ENCODE measurements around the gene HSPG2. TPM values are rescaled to one million over a fixed set of nuclear protein-coding genes. Genes with fewer than 3 reads are reported as not detected.

The HSPG2 gene
- total and polyA plus RNA-seq, 2 of the 8 experiments (the other 6 are each of a cell fraction or from before 2014, with no cell fraction given): 17.8 to 111 TPM

GRCh38 chr1:21899987-21900386, 37.1 kb downstream of the HSPG2 start:
- CTCF ChIA-PET (ENCODE audit: partially characterized antibody): interaction anchor here (0.6 to 2.3 kb wide), 5 partner anchors 10 to 458 kb away, joined by 3 to 12 read pairs (median 3); no protein-coding TSS in a partner anchor
- POLR2A ChIA-PET (ENCODE audit: partially characterized antibody): interaction anchor here (1.5 kb wide), 2 partner anchors 10 to 15 kb away, joined by 4 to 5 read pairs; no protein-coding TSS in a partner anchor
- Histone ChIP-seq H3K56ac (replicated peaks; ENCODE audit: insufficient read length, low read depth, low read length) (no peak overlapping the region), H3K14ac (ENCODE audit: insufficient read length) (no peak overlapping the region), H2AFZ (ENCODE audit: low read length) (no peak overlapping the region), H3K9ac (replicated peaks in 1 of 4; ENCODE audit: extremely low read depth in 1 of 4, low read depth in 3 of 4, low read length in 3 of 4) (no peak overlapping the region), H4K8ac (ENCODE audit: extremely low read depth, insufficient read depth, low read length) (no peak overlapping the region), H2AK5ac (ENCODE audit: low read depth, low read length) (no peak overlapping the region), H3K36me3 (ENCODE audit: control insufficient read depth in 2 of 4, insufficient read depth in 4 of 4, low read length in 3 of 4) (peaks cover 0 to 7% (median 7%) of the 10 kb centered on the region in 4 experiments; a peak in 6 of 8 replicates), H3K4me2 (ENCODE audit: insufficient read depth in 1 of 2, low read depth in 2 of 2, low read length in 2 of 2) (no peak overlapping the region), H3K4ac (replicated peaks; ENCODE audit: insufficient read length, low read depth, low read length) (no peak overlapping the region), H2BK5ac (ENCODE audit: low read depth, low read length) (no peak overlapping the region), H3K27ac (ENCODE audit: low read depth, low read length) (no peak overlapping the region), H2BK120ac (replicated peaks; ENCODE audit: low read depth, low read length) (no peak overlapping the region), H3K23me2 (ENCODE audit: low read depth, low read length) (peaks cover under 1% of the 10 kb centered on the region), H4K5ac (ENCODE audit: insufficient read length, low read depth, low read length) (no peak overlapping the region), H3K4me3 (ENCODE audit: extremely low read depth in 1 of 4, insufficient read depth in 2 of 4, low read depth in 3 of 4, low read length in 4 of 4) (no peak overlapping the region), H2BK15ac (ENCODE audit: low read length) (no peak overlapping the region), H4K20me1 (replicated peaks in 1 of 2; ENCODE audit: control insufficient read depth in 1 of 2, insufficient read depth in 2 of 2, low read length in 2 of 2) (peaks cover 1 to 10% of the 10 kb centered on the region in 2 experiments), H3K9me3 (ENCODE audit: insufficient read depth in 2 of 2, low read depth in 1 of 2, low read length in 1 of 2) (no peaks in the 10 kb centered on the region), H3K79me2 (ENCODE audit: control insufficient read depth in 1 of 2, insufficient read depth in 2 of 2, low read length in 2 of 2) (no peaks in the 10 kb centered on the region; a peak in 2 of 4 replicates), H3K18ac (ENCODE audit: extremely low read depth, low read length) (no peak overlapping the region), H3K23ac (ENCODE audit: insufficient read length) (no peak overlapping the region), H2BK12ac (ENCODE audit: low read depth, low read length) (no peak overlapping the region), H4K91ac (replicated peaks; ENCODE audit: insufficient read length, low read length) (no peak overlapping the region), H3K4me1 (replicated peaks in 1 of 4; ENCODE audit: control insufficient read depth in 3 of 4, insufficient read depth in 4 of 4, low read length in 3 of 4) (peaks cover 0 to 14% (median 7%) of the 10 kb centered on the region in 4 experiments; a peak in 3 of 7 replicates), H2BK20ac (ENCODE audit: low read length) (no peak overlapping the region), H3K79me1 (ENCODE audit: low read depth, low read length) (no peaks in the 10 kb centered on the region; the same call in 1 of the 2 replicates), H3K27me3 (replicated peaks in 1 of 4; ENCODE audit: control insufficient read depth in 3 of 4, extremely low read depth in 1 of 4, insufficient read depth in 3 of 4, low read length in 3 of 4) (no peaks in the 10 kb centered on the region)
- 93% methylated on average over 8 of the region's 8 CpGs; no CpG with 5 or more reads in 1 of the 2 experiments for WGBS, 2 experiments (ENCODE audit: extremely low coverage in 1 of 2, insufficient coverage in 1 of 2, insufficient read length in 1 of 2, insufficient replicate concordance in 2 of 2, low coverage in 1 of 2, low lambda C conversion rate in 2 of 2, missing lambda C conversion rate in 1 of 2)
- no peak for DNase-seq (ENCODE audit: low read depth in 1 of 2, low spot score in 2 of 2)
- no peak for FAIRE-seq
- no peak for TF ChIP-seq EGR1 (IDR thresholded peaks at IDR 0.05; ENCODE audit: borderline replicate concordance, low read depth, low read length)
- TF ChIP-seq GABPA (IDR thresholded peaks at IDR 0.05; ENCODE audit: borderline replicate concordance, insufficient read depth, low read length): no peak
- no peak for TF ChIP-seq CBX5 (IDR thresholded peaks at IDR 0.05; ENCODE audit: low read depth, low read length)
- TF ChIP-seq POLR2A (IDR thresholded peaks at IDR 0.05; ENCODE audit: control extremely low read depth in 1 of 2, low read depth in 2 of 2, low read length in 2 of 2): no peak
- TF ChIP-seq ATF2 (IDR thresholded peaks at IDR 0.05; ENCODE audit: low read length): no peak
- TF ChIP-seq CTBP2 (IDR thresholded peaks at IDR 0.05; ENCODE audit: borderline replicate concordance, insufficient read depth, insufficient read length, low read length): no peak
- no peak for TF ChIP-seq YY1 (IDR thresholded peaks at IDR 0.05; ENCODE audit: low read depth, low read length)
- TF ChIP-seq NANOG (IDR thresholded peaks at IDR 0.05; ENCODE audit: insufficient read depth, low read depth, low read length, poor library complexity, severe bottlenecking): no peak
- no peak for TF ChIP-seq RAD21 (IDR thresholded peaks at IDR 0.05 in 1 of 2, conservative IDR thresholded peaks at IDR 0.05 in 1 of 2; ENCODE audit: low read depth in 2 of 2, low read length in 2 of 2)
- TF ChIP-seq CEBPB (IDR thresholded peaks at IDR 0.05; ENCODE audit: low read depth, low read length): no peak
